Inflammatory macrophage treated with lipopolysaccharide for 1 hour (primary cell): ENCODE results near the gene NHEJ1.

Experiments
- DNase-seq, 2 donors: peaks; one replicate each; pipeline ENCODE4 v3.0.0-alpha.2; 2020 to 2022

Gene NHEJ1

DNA sequence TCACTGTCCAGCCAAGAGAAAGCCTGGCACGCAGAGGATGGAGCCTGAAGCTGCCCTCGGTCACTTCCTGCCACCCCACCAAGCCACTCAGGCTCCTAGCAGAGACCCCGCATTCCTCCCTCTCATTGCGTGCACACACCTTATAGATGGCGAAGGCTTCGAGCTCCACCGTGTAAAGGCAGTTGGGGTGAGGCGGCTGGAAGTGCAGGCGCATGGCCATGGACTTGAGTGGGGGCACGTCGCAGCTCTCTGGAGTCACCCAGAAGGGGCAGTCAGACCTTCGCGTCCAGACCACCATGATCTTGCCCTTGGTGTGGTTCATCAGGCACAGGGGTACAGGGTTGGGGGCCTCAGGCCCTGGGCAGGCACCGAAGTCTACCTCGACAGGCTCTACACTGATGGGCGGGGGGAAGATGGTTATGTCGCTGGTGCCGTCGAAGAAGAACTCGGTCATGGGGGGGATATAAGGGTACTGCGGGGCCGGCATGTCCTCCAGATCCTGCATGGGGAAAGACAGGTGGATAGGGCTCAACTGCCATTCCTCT lies 133.0 kb downstream of the NHEJ1 start:
- DNase-seq, result no peak

DNA sequence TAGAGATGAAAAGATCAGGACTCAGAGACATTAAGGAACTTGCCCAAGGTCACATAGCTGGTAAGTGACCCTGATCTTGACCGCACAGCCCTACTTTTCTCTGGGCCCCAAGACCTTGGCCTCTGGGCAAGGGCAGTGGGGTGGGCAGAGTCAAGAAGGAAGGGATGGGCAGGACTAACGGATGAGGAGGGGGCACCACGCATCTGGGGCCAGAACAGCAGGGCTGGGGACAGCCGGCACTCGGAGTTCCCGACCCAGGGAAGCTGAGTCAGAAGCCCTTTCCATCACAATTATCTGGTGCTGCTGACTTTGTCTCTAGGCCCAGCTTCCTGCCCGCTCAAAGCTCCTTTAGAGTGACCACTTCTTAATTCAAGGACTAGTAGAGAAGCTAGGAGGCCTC lies 133.7 kb downstream of the NHEJ1 start:
- DNase-seq, result no peak

DNA sequence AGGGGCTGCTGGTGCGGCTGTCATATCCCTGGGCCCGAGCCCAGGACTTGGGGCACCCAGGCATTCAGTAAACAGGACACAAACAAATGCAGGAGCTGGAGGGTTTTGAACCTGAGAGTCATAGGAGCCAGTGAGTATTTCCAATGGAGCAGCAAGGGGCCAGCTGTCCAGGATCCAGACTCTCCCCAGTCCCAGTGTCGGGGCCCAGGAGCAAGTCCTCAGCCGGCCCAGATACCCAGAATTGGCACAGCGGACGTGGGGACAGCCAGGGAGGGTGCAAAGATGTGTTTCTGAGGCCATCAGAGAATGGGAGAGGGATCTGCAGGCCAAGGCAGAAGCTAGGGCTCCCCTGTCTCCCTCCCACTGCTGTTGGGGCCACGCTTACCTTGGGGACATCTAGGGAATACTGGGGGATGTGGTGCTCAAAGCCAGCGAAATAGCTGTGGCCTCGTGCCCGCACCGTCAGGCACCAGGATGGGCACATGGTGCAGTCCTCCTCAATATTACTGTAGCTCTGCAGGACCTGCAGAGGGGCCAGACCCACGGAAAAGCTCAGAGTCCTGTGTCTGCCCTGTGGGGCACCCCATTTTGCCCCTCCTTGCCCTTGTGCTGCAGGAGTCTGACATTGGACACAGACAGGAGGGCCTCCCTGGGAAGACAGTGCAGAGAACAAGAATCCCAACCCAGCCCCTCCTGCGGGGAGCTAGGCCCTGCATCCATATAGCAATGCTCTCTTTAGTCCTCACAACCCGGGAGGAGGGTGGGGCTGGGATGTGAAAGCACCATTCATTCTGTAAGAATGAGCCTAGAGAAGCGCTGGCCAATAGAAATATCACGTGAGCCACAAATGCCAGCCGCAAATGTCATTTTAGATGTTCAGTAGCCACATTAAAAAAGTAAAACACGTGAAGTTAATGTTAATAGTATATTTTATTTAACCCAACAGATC lies 134.7 kb downstream of the NHEJ1 start:
- no peak for DNase-seq
